OCI-LY1 (cell line): ENCODE data around the gene PLA2G2E.

Source experiments
- EZH2 ChIP-seq: fragments of 200-600 bp; sonication (generic), shearing (Covaris generic); IDR thresholded peaks from 2 replicates; pipeline ENCODE4 v1.8.0; 2017; ENCODE audit warnings: borderline replicate concordance, mixed run types, mild to moderate bottlenecking, antibody characterized with exemption, low read length, moderate library complexity, mixed read lengths
- TF ChIP-seq, protein P1 (sequence below): fragments of 200-600 bp; sonication (generic), shearing (Covaris generic); IDR thresholded peaks from 2 replicates; pipeline ENCODE4 v1.5.1; 2017; ENCODE audit warnings: mild to moderate bottlenecking, antibody characterized with exemption, low read length, moderate library complexity, mixed read lengths

DNA sequence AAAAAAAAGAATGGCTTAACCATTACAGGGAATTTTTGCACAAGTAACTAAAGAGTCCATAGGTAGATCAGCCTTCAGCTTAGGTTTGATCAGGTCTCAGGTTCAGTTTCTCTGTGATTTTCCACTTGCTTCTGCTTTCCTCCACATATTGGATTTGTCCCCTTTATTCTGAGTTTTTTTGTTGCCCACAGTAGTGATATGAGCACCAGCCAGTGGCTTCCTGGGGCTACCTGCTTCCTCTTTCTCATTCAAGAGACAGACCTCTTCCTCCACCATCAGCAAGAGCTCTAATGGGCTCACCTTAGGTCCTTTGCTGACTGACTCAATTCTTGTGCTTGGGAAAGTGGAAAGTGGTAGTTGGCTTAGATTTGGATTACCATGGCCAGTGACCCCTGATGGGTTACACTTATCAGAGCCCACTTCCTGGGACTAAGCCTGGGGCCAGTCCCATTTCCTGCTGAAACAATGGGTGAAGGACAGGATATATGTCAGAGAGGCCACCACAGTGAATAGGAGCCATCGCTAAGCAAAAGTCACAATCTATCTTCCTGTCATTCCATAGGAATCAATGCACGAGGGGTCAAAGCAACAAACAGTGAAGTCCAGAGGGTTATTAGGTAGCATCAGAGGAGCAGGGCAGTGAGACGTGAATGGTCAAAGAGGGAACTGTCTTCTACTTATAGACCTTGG is 12.8 kb upstream of the PLA2G2E start:
- TF ChIP-seq, protein P1, sequence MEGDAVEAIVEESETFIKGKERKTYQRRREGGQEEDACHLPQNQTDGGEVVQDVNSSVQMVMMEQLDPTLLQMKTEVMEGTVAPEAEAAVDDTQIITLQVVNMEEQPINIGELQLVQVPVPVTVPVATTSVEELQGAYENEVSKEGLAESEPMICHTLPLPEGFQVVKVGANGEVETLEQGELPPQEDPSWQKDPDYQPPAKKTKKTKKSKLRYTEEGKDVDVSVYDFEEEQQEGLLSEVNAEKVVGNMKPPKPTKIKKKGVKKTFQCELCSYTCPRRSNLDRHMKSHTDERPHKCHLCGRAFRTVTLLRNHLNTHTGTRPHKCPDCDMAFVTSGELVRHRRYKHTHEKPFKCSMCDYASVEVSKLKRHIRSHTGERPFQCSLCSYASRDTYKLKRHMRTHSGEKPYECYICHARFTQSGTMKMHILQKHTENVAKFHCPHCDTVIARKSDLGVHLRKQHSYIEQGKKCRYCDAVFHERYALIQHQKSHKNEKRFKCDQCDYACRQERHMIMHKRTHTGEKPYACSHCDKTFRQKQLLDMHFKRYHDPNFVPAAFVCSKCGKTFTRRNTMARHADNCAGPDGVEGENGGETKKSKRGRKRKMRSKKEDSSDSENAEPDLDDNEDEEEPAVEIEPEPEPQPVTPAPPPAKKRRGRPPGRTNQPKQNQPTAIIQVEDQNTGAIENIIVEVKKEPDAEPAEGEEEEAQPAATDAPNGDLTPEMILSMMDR = no peak
- TF ChIP-seq EZH2 = no peak
